Calu3 (cell line): ENCODE measurements around the gene SCTR. TPM values are rescaled to one million over a fixed set of nuclear protein-coding genes. Genes with fewer than 3 reads are reported as not detected.

Source experiments
- BruUV-seq: library from RNA; stranded (reverse); fragments of 400-500 nt; replicated peaks from 2 replicates; lab custom pipeline; 2021; lab: Mats Ljungman, UMichigan
- CTCF ChIA-PET: fragments of 300-600 bp; sonication (Branson Sonifier 250); formaldehyde crosslinking; loops from one replicate; lab custom pipeline; 2022; ENCODE audit warnings: antibody characterized with exemption; lab: Charles Lee
- DNase-seq: peaks from one replicate; pipeline ENCODE4 v3.0.0; 2022
- H3K27ac Mint-ChIP-seq: one replicate; pipeline ENCODE4 v1.8.0; 2022; ENCODE audit warnings: mixed read lengths; ENCODE audit not compliant: unreplicated experiment
- H3K27me3 Mint-ChIP-seq: one replicate; pipeline ENCODE4 v1.8.0; 2022; ENCODE audit warnings: mixed read lengths; ENCODE audit not compliant: unreplicated experiment
- H3K36me3 Mint-ChIP-seq: one replicate; pipeline ENCODE4 v1.8.0; 2022; ENCODE audit warnings: mild to moderate bottlenecking, moderate library complexity, mixed read lengths; ENCODE audit not compliant: insufficient read depth, unreplicated experiment
- H3K4me1 Mint-ChIP-seq: one replicate; pipeline ENCODE4 v1.8.0; 2022; ENCODE audit warnings: mild to moderate bottlenecking, low read depth, mixed read lengths; ENCODE audit not compliant: unreplicated experiment
- H3K4me3 Mint-ChIP-seq: one replicate; pipeline ENCODE4 v1.8.0; 2022; ENCODE audit warnings: mild to moderate bottlenecking, low read depth, moderate library complexity, mixed read lengths; ENCODE audit not compliant: unreplicated experiment
- H3K9me3 Mint-ChIP-seq: one replicate; pipeline ENCODE4 v1.8.0; 2022; ENCODE audit warnings: low read depth, mixed read lengths; ENCODE audit not compliant: unreplicated experiment
- CTCF ChIP-seq: fragments of 200-600 bp; IDR thresholded peaks from one replicate; pipeline ENCODE4 v1.8.0; 2022; ENCODE audit warnings: antibody characterized with exemption; ENCODE audit not compliant: unreplicated experiment
- intact Hi-C: fragments of 100-400 bp; cut with micrococcal nuclease; formaldehyde crosslinking; loops from one replicate; pipeline ENCODE4 v1.10.0; 2022; ENCODE audit not compliant: unreplicated experiment
- total RNA-seq: library from RNA; stranded (reverse); gene quantifications from 2 replicates; pipeline ENCODE4 v1.2.3, GENCODE V29; 2022

The SCTR gene
- total RNA-seq, 1 experiment from 2014 or later, result 0.85 TPM

DNA sequence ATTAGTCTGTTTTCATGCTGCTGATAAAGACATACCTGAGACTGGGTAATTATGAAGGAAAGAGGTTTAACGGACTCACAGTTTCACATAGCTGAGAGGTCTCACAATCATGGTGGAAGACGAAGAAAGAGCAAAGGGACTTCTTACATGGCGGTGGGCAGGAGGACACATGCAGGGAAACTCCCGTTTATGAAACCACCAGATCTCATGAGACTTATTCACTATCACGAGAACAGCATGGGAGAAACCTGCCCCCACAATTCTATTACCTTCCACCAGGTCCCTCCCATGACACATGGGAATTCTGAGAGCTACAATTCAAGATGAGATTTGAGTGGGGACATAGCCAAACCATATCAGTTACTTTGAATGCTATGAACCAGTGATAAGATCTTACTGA, 44.1 kb downstream of the SCTR start:
- Mint-ChIP-seq H3K4me1 (peaks cover 24% of the 10 kb centered on the region), H3K4me3 (no peak overlapping the region)

DNA sequence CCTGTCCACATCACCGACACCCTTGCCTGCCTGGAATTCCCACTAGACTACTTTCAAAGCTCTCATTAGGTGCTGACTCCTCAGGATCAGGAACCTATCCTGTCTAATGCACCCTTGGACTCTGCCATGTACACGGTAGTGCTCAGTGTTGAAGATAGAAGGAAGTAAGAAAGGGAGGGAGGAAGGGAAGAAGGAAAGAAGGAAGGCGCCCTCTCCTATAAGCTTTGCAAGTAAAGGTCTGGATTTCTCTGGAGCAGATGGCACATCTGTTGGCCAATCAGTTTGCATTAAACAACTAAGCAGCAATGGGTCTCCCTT, 45.3 kb downstream of the SCTR start:
- CTCF ChIA-PET, result no interaction called here
- Mint-ChIP-seq H3K9me3 (no peaks in the 10 kb centered on the region), H3K36me3 (no peaks in the 10 kb centered on the region), H3K4me3 (no peak overlapping the region), H3K27me3 (no peaks in the 10 kb centered on the region), H3K27ac (no peak overlapping the region), H3K4me1 (peaks cover 12% of the 10 kb centered on the region)
- no peak for DNase-seq
- intact Hi-C loops, result loop anchor here (10.0 kb wide), 1 partner anchor 474 kb away; no protein-coding TSS in a partner anchor
- TF ChIP-seq CTCF, result no peak
- BruUV-seq, result no TSS peak

More for the DNA sequence above, 44.1 kb downstream of the SCTR start:
- no peaks in the 10 kb centered on the region for H3K36me3 Mint-ChIP-seq
- CTCF ChIA-PET, result no interaction called here
- no peaks in the 10 kb centered on the region for H3K9me3 Mint-ChIP-seq
- intact Hi-C loops, result no loop called here
- H3K27me3 Mint-ChIP-seq, result no peaks in the 10 kb centered on the region
- no TSS peak for BruUV-seq
- DNase-seq, result no peak
- H3K27ac Mint-ChIP-seq, result no peak overlapping the region
- no peak for TF ChIP-seq CTCF

- CTCF ChIA-PET, result no interaction called here
- H3K36me3 Mint-ChIP-seq, result no peaks in the 10 kb centered on the region
- no peak overlapping the region for H3K27ac Mint-ChIP-seq
- DNase-seq, result no peak
- TF ChIP-seq CTCF, result no peak
- H3K9me3 Mint-ChIP-seq, result no peaks in the 10 kb centered on the region
- H3K4me3 Mint-ChIP-seq, result no peak overlapping the region
- H3K27me3 Mint-ChIP-seq, result no peaks in the 10 kb centered on the region
- intact Hi-C loops, result loop anchor here (10.0 kb wide), 1 partner anchor 474 kb away; no protein-coding TSS in a partner anchor
- peaks cover 8% of the 10 kb centered on the region for H3K4me1 Mint-ChIP-seq
- BruUV-seq, result no TSS peak
Observed at GRCh38 chr2:119478188-119478977, 45.9 kb downstream of the SCTR start.

DNA sequence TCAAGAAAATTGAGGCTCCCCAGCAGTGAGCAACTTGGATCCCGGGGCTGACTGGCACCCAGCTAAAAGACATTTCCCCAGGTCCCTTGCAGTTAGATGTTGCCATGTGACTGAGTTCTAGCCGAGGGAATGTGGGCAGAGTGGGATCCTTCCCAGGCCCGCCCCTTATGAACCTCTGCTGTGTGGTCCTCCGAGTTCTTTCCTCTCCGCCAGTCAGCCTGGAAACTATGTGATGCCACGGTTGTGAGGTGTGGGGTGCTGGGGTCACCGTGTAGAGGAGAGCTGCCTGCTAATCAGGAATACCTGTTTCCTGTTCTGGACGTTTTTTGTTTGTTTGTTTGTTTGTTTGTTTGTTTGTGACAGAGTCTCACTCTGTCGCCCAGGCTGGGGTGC, 47.2 kb downstream of the SCTR start:
- H3K27me3 Mint-ChIP-seq, result no peaks in the 10 kb centered on the region
- H3K36me3 Mint-ChIP-seq, result no peaks in the 10 kb centered on the region
- no peaks in the 10 kb centered on the region for H3K9me3 Mint-ChIP-seq
- BruUV-seq, result no TSS peak
- H3K4me1 Mint-ChIP-seq, result peaks cover 8% of the 10 kb centered on the region
- CTCF ChIA-PET, result interaction anchor here (0.7 to 1.9 kb wide), 12 partner anchors 10 to 170 kb away, joined by 3 to 12 read pairs (median 3); partner anchors contain the start of gene TMEM37
- TF ChIP-seq CTCF, result no peak
- H3K4me3 Mint-ChIP-seq, result no peak overlapping the region
- no peak overlapping the region for H3K27ac Mint-ChIP-seq
- DNase-seq, result no peak
- intact Hi-C loops, result loop anchor here (10.0 kb wide), 1 partner anchor 472 kb away; no protein-coding TSS in a partner anchor
